ENCODE data around the gene FCRLB.
"Not testable (repeated sequence)": the region's sequence is repeated elsewhere in the genome, so short reads cannot be mapped to it uniquely, and the experiment has no call there.

FCRLB gene

DNA sequence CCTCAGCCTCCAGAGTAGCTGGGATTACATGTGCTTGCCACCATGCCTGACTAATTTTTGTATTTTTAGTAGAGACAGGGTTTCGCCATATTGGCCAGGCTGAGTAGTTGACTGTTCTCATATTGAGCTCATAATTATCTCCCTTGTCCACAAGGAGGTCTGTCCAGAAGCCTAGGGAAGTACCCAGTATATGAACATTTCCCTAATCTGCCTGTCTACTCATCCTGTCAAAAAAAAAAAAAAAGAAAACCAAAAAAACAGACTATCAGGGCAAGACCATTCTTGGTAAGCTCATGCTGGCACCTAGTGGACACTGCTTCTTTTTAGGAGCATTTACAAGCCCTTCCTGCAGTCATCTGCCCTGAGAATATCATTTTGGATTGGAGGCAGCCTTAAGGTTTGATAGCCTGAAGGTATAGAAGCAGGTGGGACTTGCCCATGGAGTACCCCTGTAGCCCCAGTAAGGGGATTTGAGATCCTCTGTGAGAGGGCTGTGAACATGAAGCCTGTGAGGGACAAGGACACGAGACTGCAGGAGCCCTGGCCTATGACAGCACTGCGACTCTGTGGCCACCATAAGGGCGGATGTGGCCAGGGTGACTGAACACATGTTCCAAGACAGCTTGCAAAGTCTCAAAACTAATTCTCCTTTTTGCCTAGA, 17.4 kb downstream of the FCRLB start:
- peak in 1 of 2 donors; percentile 54 for DNase-seq (ENCODE audit: low read depth in 2 of 2, low spot score in 1 of 2)

- DNase-seq (ENCODE audit: low read depth in 2 of 2, low spot score in 1 of 2), result no peak
Measured at GRCh38 chr1:161739865-161740566, 18.7 kb downstream of the FCRLB start.

GRCh38 chr1:161740921-161741320, 19.6 kb downstream of the FCRLB start:
- DNase-seq (ENCODE audit: low read depth in 2 of 2, low spot score in 1 of 2), result no peak

GRCh38 chr1:161743231-161743630, 21.9 kb downstream of the FCRLB start:
- no peak for DNase-seq (ENCODE audit: low read depth in 2 of 2, low spot score in 1 of 2)

DNA sequence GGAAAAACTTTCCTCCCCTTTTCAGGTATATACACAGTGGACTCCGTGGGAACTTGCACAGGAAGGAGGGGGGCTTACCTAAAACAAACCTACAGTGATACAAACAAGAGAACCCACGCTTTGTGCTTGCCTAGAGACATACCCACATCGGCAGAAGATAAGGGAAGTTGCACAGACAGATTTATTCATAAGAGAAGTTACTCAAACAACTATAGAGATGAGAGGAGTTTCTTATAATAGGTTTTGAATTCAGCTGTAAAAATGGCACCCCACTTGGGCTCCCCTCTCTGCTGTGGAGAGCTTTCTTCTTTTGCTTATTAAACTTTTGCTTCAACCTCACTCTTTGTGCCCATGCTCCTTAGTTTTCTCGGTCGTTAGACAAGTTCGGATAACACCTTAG, 26.5 kb downstream of the FCRLB start:
- no peak for DNase-seq (ENCODE audit: low read depth in 2 of 2, low spot score in 1 of 2)

GRCh38 chr1:161749509-161750407, 28.4 kb downstream of the FCRLB start, which contains the start of gene DUSP12:
TSS of gene DUSP12 (plus strand) at chr1:161749786. CDS start at chr1:161749802, 16 bp downstream.
- peak in 1 of 2 donors; percentile 69 for DNase-seq (ENCODE audit: low read depth in 2 of 2, low spot score in 1 of 2)

- DNase-seq (ENCODE audit: low read depth in 2 of 2, low spot score in 1 of 2), result peak in 1 of 2 donors; percentile 10
Measured at GRCh38 chr1:161763522-161764098, 42.3 kb downstream of the FCRLB start.

GRCh38 chr1:161766102-161766981, 45.0 kb downstream of the FCRLB start, which contains the start of gene ATF6:
TSS of gene ATF6 (plus strand) at chr1:161766320. CDS start at chr1:161766361, 41 bp downstream.
- peak; percentile 43 to 67 for DNase-seq (ENCODE audit: low read depth in 2 of 2, low spot score in 1 of 2)

- no peak for DNase-seq (ENCODE audit: low read depth in 2 of 2, low spot score in 1 of 2)
Measured at GRCh38 chr1:161768461-161768860, 47.1 kb downstream of the FCRLB start.

- no peak for DNase-seq (ENCODE audit: low read depth in 2 of 2, low spot score in 1 of 2)
Measured at GRCh38 chr1:161768986-161769672, 47.8 kb downstream of the FCRLB start.

GRCh38 chr1:161769673-161770045, 48.3 kb downstream of the FCRLB start:
- not testable (repeated sequence) for DNase-seq (ENCODE audit: low read depth in 2 of 2, low spot score in 1 of 2)

- DNase-seq (ENCODE audit: low read depth in 2 of 2, low spot score in 1 of 2), result no peak
Measured at GRCh38 chr1:161770250-161770649, 48.9 kb downstream of the FCRLB start.

GRCh38 chr1:161771161-161771560, 49.8 kb downstream of the FCRLB start:
- no peak for DNase-seq (ENCODE audit: low read depth in 2 of 2, low spot score in 1 of 2)

- DNase-seq (ENCODE audit: low read depth in 2 of 2, low spot score in 1 of 2), result no peak
Measured at GRCh38 chr1:161771973-161772372, 50.6 kb downstream of the FCRLB start.

GRCh38 chr1:161772397-161772796, 51.1 kb downstream of the FCRLB start:
- no peak for DNase-seq (ENCODE audit: low read depth in 2 of 2, low spot score in 1 of 2)

DNA sequence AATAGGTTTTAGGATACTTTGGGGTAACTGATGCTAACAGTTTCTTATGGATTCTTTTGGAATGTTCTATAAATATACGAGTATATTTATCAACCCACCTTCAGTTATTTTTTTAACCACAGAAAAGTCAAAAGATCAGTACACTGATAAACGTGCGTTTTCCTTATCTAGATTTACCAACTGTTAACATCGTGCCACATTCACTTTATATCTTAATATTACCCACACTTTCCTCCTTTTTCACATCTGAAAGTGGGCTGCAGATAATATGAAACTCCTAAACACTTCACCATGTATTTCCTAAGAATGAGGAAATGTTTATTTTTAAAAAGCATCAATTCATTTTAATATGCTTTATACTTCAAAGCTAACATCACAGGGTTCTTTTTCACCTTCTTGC, 52.4 kb downstream of the FCRLB start:
- no peak for DNase-seq (ENCODE audit: low read depth in 2 of 2, low spot score in 1 of 2)

- no peak for DNase-seq (ENCODE audit: low read depth in 2 of 2, low spot score in 1 of 2)
Measured at GRCh38 chr1:161777261-161777660, 55.9 kb downstream of the FCRLB start.
